HL-60 (cell line): ENCODE data around the gene SCUBE1.

ENCODE experiments used
- DNase-seq, 2 experiments: peaks; one replicate each; pipeline ENCODE4 v3.0.0-alpha.2; 2010 to 2020; ENCODE audit warnings: low read depth in 1 of 2, low spot score in 1 of 2
- H3K27ac ChIP-seq: fragments of 250-450 bp; sonication (Bioruptor Pico); replicated peaks from 2 replicates; pipeline ENCODE4 v1.5.1; 2020; ENCODE audit warnings: mild to moderate bottlenecking, moderate library complexity
- H3K27me3 ChIP-seq: fragments of 250-450 bp; sonication (Bioruptor Pico); 2 replicates; pipeline ENCODE4 v1.5.1; 2021; ENCODE audit warnings: mild to moderate bottlenecking, moderate library complexity; ENCODE audit not compliant: insufficient read depth, poor library complexity, severe bottlenecking
- H3K4me3 ChIP-seq: replicated peaks from 2 replicates; pipeline ENCODE4 v1.5.1; 2011; ENCODE audit warnings: mild to moderate bottlenecking, control low read depth, low read length; ENCODE audit not compliant: insufficient read depth
- CTCF ChIP-seq: IDR thresholded peaks from one replicate; pipeline ENCODE4 v1.5.1; 2011; ENCODE audit warnings: low read length, control low read depth, inconsistent platforms; ENCODE audit not compliant: insufficient read depth
- GABPA ChIP-seq: IDR thresholded peaks from 2 replicates; pipeline ENCODE4 v1.6.1; 2012; ENCODE audit warnings: low read depth
- POLR2AphosphoS5 ChIP-seq: IDR thresholded peaks from 2 replicates; pipeline ENCODE4 v1.6.1; 2012; ENCODE audit warnings: low read depth
- REST ChIP-seq: IDR thresholded peaks from 2 replicates; pipeline ENCODE4 v1.6.1; 2012; ENCODE audit warnings: low read depth; ENCODE audit not compliant: insufficient replicate concordance
- SPI1 ChIP-seq: IDR thresholded peaks from 2 replicates; pipeline ENCODE4 v1.6.1; 2012; ENCODE audit warnings: low read depth, mild to moderate bottlenecking, borderline replicate concordance

Gene SCUBE1

GRCh38 chr22:43326331-43327156 is 16.6 kb downstream of the SCUBE1 start:
- no peak overlapping the region for H3K27ac ChIP-seq
- no peaks in the 10 kb centered on the region for H3K27me3 ChIP-seq
- H3K4me3 ChIP-seq: no peak overlapping the region
- DNase-seq: no peak
- TF ChIP-seq CTCF: no peak
- no peak for TF ChIP-seq GABPA
- TF ChIP-seq POLR2AphosphoS5: no peak
- no peak for TF ChIP-seq REST

GRCh38 chr22:43325176-43325575 is 18.0 kb downstream of the SCUBE1 start:
- Histone ChIP-seq H3K27me3 (no peaks in the 10 kb centered on the region), H3K4me3 (no peak overlapping the region), H3K27ac (no peak overlapping the region)
- no peak for DNase-seq
- TF ChIP-seq CTCF (no peak), SPI1 (no peak), GABPA (no peak), POLR2AphosphoS5 (no peak), REST (no peak)

GRCh38 chr22:43320943-43321900 is 21.9 kb downstream of the SCUBE1 start:
- H3K27me3 ChIP-seq: no peaks in the 10 kb centered on the region
- no peak overlapping the region for H3K4me3 ChIP-seq
- TF ChIP-seq CTCF (no peak), SPI1 (no peak), GABPA (peak; percentile 80), REST (no peak)
- no peak overlapping the region for H3K27ac ChIP-seq
- no peak for DNase-seq
